Mesothelial cell of epicardium (in vitro differentiated cells): ENCODE measurements around the gene DUSP22. TPM values are rescaled to one million over a fixed set of nuclear protein-coding genes. Genes with fewer than 3 reads are reported as not detected.

ENCODE experiments used
- DNase-seq, 2 experiments: peaks; one replicate each; pipeline ENCODE4 v3.0.0; 2021; ENCODE audit warnings: low spot score in 2 of 2; ENCODE audit not compliant: unreplicated experiment in 2 of 2
- H3K27ac Mint-ChIP-seq: 2 replicates; pipeline ENCODE4 v1.8.0; 2021; ENCODE audit warnings: mixed read lengths
- H3K27me3 Mint-ChIP-seq: 2 replicates; pipeline ENCODE4 v1.8.0; 2021; ENCODE audit warnings: low read depth, mixed read lengths
- H3K36me3 Mint-ChIP-seq: 2 replicates; pipeline ENCODE4 v1.8.0; 2021; ENCODE audit warnings: mixed read lengths
- H3K4me1 Mint-ChIP-seq: 2 replicates; pipeline ENCODE4 v1.8.0; 2021; ENCODE audit warnings: mixed read lengths
- H3K4me3 Mint-ChIP-seq: 2 replicates; pipeline ENCODE4 v1.8.0; 2021; ENCODE audit warnings: mild to moderate bottlenecking, moderate library complexity, mixed read lengths
- H3K9me3 Mint-ChIP-seq: 2 replicates; pipeline ENCODE4 v1.8.0; 2021; ENCODE audit warnings: mixed read lengths
- total RNA-seq: library from RNA; stranded (reverse); gene quantifications from 3 replicates; pipeline ENCODE4 v1.2.1, GENCODE V29; 2021
- TF ChIP-seq, protein P1 (sequence below): fragments of 200-600 bp; sonication (generic); IDR thresholded peaks from one replicate; pipeline ENCODE4 v1.5.0; 2021; ENCODE audit warnings: antibody characterized with exemption; ENCODE audit not compliant: unreplicated experiment

The DUSP22 gene
- total RNA-seq, 1 donor from 2014 or later: 32.0 TPM

DNA sequence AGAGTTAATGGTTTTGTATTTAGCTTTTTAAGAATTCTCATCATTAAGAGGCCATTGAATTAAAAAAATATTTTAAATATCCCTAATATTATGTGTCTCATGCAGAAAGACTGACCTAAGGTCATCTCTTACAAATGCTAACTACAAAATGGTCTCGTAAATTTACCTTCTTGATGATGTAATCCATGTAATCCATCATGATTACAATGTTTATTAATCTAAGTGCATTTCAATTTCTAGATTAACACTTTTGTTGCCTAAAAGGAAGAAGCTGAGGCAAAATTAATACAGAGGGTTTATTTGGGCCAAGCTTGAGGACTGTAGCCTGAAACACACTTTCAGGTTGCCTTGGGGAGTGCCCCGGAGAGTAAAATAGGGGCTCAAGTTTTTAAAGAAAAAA, 18.4 kb downstream of the DUSP22 start:
- H3K9me3 Mint-ChIP-seq: peaks cover 28% of the 10 kb centered on the region
- no peaks in the 10 kb centered on the region for H3K27me3 Mint-ChIP-seq
- H3K36me3 Mint-ChIP-seq: no peaks in the 10 kb centered on the region
- H3K4me3 Mint-ChIP-seq: no peak overlapping the region
- no peaks in the 10 kb centered on the region for H3K4me1 Mint-ChIP-seq
- no peak overlapping the region for H3K27ac Mint-ChIP-seq
- TF ChIP-seq, protein P1, sequence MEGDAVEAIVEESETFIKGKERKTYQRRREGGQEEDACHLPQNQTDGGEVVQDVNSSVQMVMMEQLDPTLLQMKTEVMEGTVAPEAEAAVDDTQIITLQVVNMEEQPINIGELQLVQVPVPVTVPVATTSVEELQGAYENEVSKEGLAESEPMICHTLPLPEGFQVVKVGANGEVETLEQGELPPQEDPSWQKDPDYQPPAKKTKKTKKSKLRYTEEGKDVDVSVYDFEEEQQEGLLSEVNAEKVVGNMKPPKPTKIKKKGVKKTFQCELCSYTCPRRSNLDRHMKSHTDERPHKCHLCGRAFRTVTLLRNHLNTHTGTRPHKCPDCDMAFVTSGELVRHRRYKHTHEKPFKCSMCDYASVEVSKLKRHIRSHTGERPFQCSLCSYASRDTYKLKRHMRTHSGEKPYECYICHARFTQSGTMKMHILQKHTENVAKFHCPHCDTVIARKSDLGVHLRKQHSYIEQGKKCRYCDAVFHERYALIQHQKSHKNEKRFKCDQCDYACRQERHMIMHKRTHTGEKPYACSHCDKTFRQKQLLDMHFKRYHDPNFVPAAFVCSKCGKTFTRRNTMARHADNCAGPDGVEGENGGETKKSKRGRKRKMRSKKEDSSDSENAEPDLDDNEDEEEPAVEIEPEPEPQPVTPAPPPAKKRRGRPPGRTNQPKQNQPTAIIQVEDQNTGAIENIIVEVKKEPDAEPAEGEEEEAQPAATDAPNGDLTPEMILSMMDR: no peak
- no peak for DNase-seq

DNA sequence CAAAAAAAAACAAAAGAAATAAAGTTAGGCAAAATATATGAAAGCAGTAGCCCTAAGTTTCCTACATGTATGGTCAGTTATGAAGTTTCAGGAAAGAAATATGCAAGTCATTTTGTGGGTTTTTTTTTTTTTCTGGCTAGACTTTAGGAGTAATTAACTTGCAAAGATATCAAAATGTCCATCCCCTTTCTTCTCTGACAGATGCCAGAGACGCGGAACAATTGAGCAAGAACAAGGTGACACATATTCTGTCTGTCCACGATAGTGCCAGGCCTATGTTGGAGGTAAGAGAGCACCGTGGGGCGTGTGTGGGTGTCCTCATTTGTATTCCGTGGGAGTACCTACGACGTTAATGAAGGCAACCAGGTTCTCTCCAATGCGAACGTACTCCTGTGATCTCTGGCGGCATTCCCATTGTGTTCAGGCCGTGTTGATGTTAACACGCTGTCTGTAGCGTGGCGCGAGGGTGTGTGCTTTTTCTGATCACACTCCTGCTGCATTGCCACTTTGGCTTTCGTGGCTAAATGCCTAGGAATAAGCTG, 19.5 kb downstream of the DUSP22 start:
- TF ChIP-seq, protein P1: no peak
- Mint-ChIP-seq H3K27ac (no peak overlapping the region), H3K4me3 (no peak overlapping the region), H3K36me3 (no peaks in the 10 kb centered on the region), H3K27me3 (no peaks in the 10 kb centered on the region), H3K4me1 (no peaks in the 10 kb centered on the region), H3K9me3 (peaks cover 29% of the 10 kb centered on the region)
- DNase-seq: no peak

DNA sequence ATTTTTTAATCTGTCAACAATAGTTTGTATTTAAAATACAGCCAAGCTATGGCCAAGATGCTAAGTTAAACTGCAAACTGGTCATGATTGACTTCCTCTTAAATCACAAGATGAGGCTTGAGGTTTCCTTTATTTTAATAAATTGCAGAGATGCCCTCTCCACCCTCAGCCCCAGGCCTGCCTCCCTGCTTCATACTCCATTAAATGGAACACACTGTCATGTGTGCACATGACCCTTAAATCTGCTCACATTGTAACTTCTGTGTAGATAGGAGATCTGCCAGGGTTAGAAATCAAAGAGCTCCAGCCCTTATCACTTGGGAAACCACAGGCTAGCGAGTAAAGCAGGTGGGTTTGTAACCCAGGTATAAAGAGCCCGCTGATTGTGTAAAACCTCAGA, 20.8 kb downstream of the DUSP22 start:
- no peak overlapping the region for H3K27ac Mint-ChIP-seq
- no peaks in the 10 kb centered on the region for H3K27me3 Mint-ChIP-seq
- no peak for DNase-seq
- no peaks in the 10 kb centered on the region for H3K4me1 Mint-ChIP-seq
- no peak overlapping the region for H3K4me3 Mint-ChIP-seq
- peaks cover 24% of the 10 kb centered on the region for H3K9me3 Mint-ChIP-seq
- no peaks in the 10 kb centered on the region for H3K36me3 Mint-ChIP-seq
- TF ChIP-seq, protein P1: no peak

DNA sequence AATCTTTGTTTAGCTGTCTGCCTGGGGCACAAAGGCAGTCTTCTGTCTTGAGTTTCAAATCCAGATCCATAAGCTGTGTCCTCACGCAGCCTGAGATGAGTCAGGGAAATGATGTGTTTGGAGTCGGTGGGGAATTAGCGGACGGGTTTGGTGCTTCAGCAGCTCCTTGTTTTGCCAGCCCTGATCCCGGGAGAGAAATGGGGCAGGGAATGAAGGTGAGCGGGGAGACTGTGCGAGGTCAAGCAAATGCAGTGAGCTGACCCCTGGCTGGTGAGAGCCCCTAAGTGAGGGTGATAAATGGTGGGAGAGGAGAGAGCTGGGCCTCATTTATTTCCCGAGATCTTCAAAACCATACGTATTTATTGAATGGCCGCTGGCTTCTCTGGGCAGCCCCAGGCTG, 21.6 kb downstream of the DUSP22 start:
- peaks cover 19% of the 10 kb centered on the region for H3K9me3 Mint-ChIP-seq
- H3K4me3 Mint-ChIP-seq: no peak overlapping the region
- TF ChIP-seq, protein P1: no peak
- no peaks in the 10 kb centered on the region for H3K36me3 Mint-ChIP-seq
- no peaks in the 10 kb centered on the region for H3K27me3 Mint-ChIP-seq
- no peak overlapping the region for H3K27ac Mint-ChIP-seq
- DNase-seq: no peak
- no peaks in the 10 kb centered on the region for H3K4me1 Mint-ChIP-seq

DNA sequence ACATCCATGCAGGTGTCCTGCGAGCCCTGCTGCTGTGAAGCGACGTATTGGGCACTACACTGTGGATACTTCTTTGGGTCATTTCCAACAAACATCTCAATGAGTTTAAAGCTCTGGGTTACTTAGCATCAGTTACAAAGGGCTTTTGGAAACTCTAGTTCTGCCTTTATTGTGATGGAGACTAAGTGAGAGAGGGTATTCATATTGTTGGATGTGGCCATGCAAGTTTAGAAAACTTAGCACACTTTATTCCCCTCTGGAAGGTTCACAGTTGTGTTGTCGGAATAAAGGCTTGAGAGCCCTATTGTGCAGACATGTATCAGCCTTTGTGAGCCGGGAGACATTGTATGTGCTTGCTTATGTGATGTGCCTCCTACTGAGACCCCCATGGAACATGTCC, 22.1 kb downstream of the DUSP22 start:
- Mint-ChIP-seq H3K4me3 (no peak overlapping the region), H3K27me3 (no peaks in the 10 kb centered on the region), H3K36me3 (no peaks in the 10 kb centered on the region), H3K27ac (no peak overlapping the region), H3K9me3 (peaks cover 14% of the 10 kb centered on the region), H3K4me1 (no peaks in the 10 kb centered on the region)
- TF ChIP-seq, protein P1: no peak
- no peak for DNase-seq

DNA sequence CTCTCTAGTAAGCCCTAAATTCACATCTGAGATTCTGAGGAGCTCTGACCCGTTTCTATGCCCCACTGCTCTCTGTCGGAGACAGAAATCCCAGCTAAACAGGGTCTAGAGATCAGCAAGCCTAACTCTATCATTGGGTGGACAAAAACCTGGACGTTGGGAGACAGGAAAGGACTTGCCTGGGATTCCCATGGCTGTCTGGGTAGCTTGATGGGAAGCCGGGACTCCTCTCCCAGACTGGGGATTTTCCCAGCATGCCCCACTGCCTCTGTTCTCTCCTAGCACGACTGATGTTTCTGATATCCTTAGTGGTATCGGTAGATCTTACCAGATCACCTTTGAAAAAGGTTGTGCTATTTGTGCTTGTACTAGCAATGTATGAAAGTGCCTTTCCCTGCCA, 22.9 kb downstream of the DUSP22 start:
- Mint-ChIP-seq H3K27ac (no peak overlapping the region), H3K27me3 (no peaks in the 10 kb centered on the region), H3K4me3 (no peak overlapping the region), H3K36me3 (no peaks in the 10 kb centered on the region), H3K4me1 (no peaks in the 10 kb centered on the region), H3K9me3 (peaks cover 13% of the 10 kb centered on the region)
- DNase-seq: no peak
- TF ChIP-seq, protein P1: no peak
